GM23338 (cell line): ENCODE measurements around the gene ABR. TPM values are rescaled to one million over a fixed set of nuclear protein-coding genes. Genes with fewer than 3 reads are reported as not detected.

ENCODE experiments used
- ATAC-seq: fragments of 200-7000 bp; cut with Tn5 transposase; 3 replicates; pipeline ENCODE4 v1.9.1; 2020
- DNase-seq: peaks from one replicate; pipeline ENCODE4 v3.0.0-alpha.2; 2015; ENCODE audit warnings: low spot score
- H2AFZ ChIP-seq: fragments of 200-600 bp; sonication (generic); 2 replicates; pipeline ENCODE4 v1.8.0; 2016; ENCODE audit warnings: antibody characterized with exemption, mild to moderate bottlenecking, moderate library complexity
- H3F3A ChIP-seq: fragments of 200-600 bp; sonication (generic); replicated peaks from 2 replicates; pipeline ENCODE4 v1.8.0; 2017; ENCODE audit warnings: antibody characterized with exemption, mixed run types, low read depth
- H3K27ac ChIP-seq: fragments of 200-600 bp; sonication (generic); 2 replicates; pipeline ENCODE4 v1.6.1; 2016; ENCODE audit warnings: low read depth
- H3K27me3 ChIP-seq: fragments of 200-600 bp; sonication (generic); 2 replicates; pipeline ENCODE4 v1.8.0; 2016; ENCODE audit warnings: mild to moderate bottlenecking, mixed run types, moderate library complexity; ENCODE audit not compliant: insufficient read depth
- H3K36me3 ChIP-seq: fragments of 200-600 bp; sonication (generic); 2 replicates; pipeline ENCODE4 v1.8.0; 2016; ENCODE audit warnings: mild to moderate bottlenecking; ENCODE audit not compliant: insufficient read depth
- H3K4me1 ChIP-seq: fragments of 200-600 bp; sonication (generic); 2 replicates; pipeline ENCODE4 v1.8.0; 2016; ENCODE audit warnings: mild to moderate bottlenecking, moderate library complexity; ENCODE audit not compliant: insufficient read depth
- H3K4me2 ChIP-seq: fragments of 200-600 bp; sonication (generic); 2 replicates; pipeline ENCODE4 v1.7.1; 2017; ENCODE audit warnings: mixed run types
- H3K4me3 ChIP-seq: fragments of 200-600 bp; sonication (generic); 2 replicates; pipeline ENCODE4 v1.6.1; 2016; ENCODE audit warnings: mixed run types
- H3K79me2 ChIP-seq: fragments of 200-600 bp; sonication (generic); replicated peaks from 2 replicates; pipeline ENCODE4 v1.8.0; 2017; ENCODE audit warnings: mild to moderate bottlenecking; ENCODE audit not compliant: insufficient read depth
- H3K9me2 ChIP-seq: fragments of 200-600 bp; sonication (generic); 2 replicates; pipeline ENCODE4 v1.8.0; 2017; ENCODE audit not compliant: insufficient read depth
- H4K20me1 ChIP-seq: fragments of 200-600 bp; sonication (generic); replicated peaks from 2 replicates; pipeline ENCODE4 v1.8.0; 2017; ENCODE audit warnings: mild to moderate bottlenecking; ENCODE audit not compliant: insufficient read depth
- H3K27ac Mint-ChIP-seq: 2 replicates; pipeline ENCODE4 v1.8.0; 2020; ENCODE audit warnings: inconsistent platforms, mild to moderate bottlenecking, moderate library complexity, mixed read lengths
- H3K27me3 Mint-ChIP-seq: 3 replicates; pipeline ENCODE4 v1.8.0; 2022; ENCODE audit warnings: low read depth, mild to moderate bottlenecking, moderate library complexity, mixed read lengths, inconsistent platforms; ENCODE audit not compliant: insufficient read depth, poor library complexity
- H3K36me3 Mint-ChIP-seq: 3 replicates; pipeline ENCODE4 v1.8.0; 2021; ENCODE audit warnings: low read depth, mild to moderate bottlenecking, inconsistent platforms, moderate library complexity, mixed read lengths
- H3K4me1 Mint-ChIP-seq: 3 replicates; pipeline ENCODE4 v1.8.0; 2020; ENCODE audit warnings: mild to moderate bottlenecking, inconsistent platforms, mixed read lengths
- H3K4me3 Mint-ChIP-seq: 3 replicates; pipeline ENCODE4 v1.8.0; 2021; ENCODE audit warnings: moderate library complexity, mild to moderate bottlenecking, inconsistent platforms, mixed read lengths
- H3K9me3 Mint-ChIP-seq: 3 replicates; pipeline ENCODE4 v1.8.0; 2020; ENCODE audit warnings: moderate library complexity, mild to moderate bottlenecking, inconsistent platforms, mixed read lengths
- CREB1 ChIP-seq: fragments of 250-450 bp; sonication (Bioruptor Pico); IDR thresholded peaks from 2 replicates; pipeline ENCODE4 v1.5.0; 2020; ENCODE audit warnings: low read depth, mild to moderate bottlenecking, moderate library complexity
- EZH2 ChIP-seq: fragments of 200-600 bp; sonication (generic); IDR thresholded peaks from one replicate; pipeline ENCODE4 v1.8.0; 2017; ENCODE audit warnings: antibody characterized with exemption, mild to moderate bottlenecking, low read depth; ENCODE audit not compliant: unreplicated experiment
- EZH2phosphoT487 ChIP-seq: fragments of 200-600 bp; sonication (generic); IDR thresholded peaks from one replicate; pipeline ENCODE4 v1.8.1; 2018; ENCODE audit warnings: antibody characterized with exemption; ENCODE audit not compliant: unreplicated experiment
- JUNB ChIP-seq: IDR thresholded peaks from one replicate; pipeline ENCODE4 v1.6.1; 2016; ENCODE audit warnings: antibody characterized with exemption; ENCODE audit not compliant: unreplicated experiment
- NANOG ChIP-seq: IDR thresholded peaks from 2 replicates; pipeline ENCODE4 v1.6.1; 2016; ENCODE audit warnings: antibody characterized with exemption, borderline replicate concordance
- POLR2AphosphoS5 ChIP-seq: IDR thresholded peaks from 2 replicates; pipeline ENCODE4 v1.6.1; 2016; ENCODE audit warnings: antibody characterized with exemption, low read depth
- REST ChIP-seq: IDR thresholded peaks from one replicate; pipeline ENCODE4 v1.6.1; 2018; ENCODE audit warnings: antibody characterized with exemption; ENCODE audit not compliant: unreplicated experiment
- STAT1 ChIP-seq: IDR thresholded peaks from one replicate; pipeline ENCODE4 v1.6.1; 2016; ENCODE audit warnings: antibody characterized with exemption; ENCODE audit not compliant: unreplicated experiment
- ZNF114 ChIP-seq: fragments of 250-450 bp; sonication (Bioruptor Pico); IDR thresholded peaks from 2 replicates; pipeline ENCODE4 v1.5.0; 2020; ENCODE audit warnings: mild to moderate bottlenecking, moderate library complexity
- ZNF331 ChIP-seq: fragments of 250-450 bp; sonication (Bioruptor Pico); IDR thresholded peaks from 2 replicates; pipeline ENCODE4 v1.5.0; 2020; ENCODE audit warnings: low read depth, mild to moderate bottlenecking, moderate library complexity
- polyA plus RNA-seq: library from polyadenylated mRNA; unstranded; fragments of >200 nt; fragmentation: Nextera tagmentation; extraction: Ambion mirVana; gene quantifications from 2 replicates; pipeline ENCODE4 v1.2.1, GENCODE V29; 2016
- total RNA-seq: library from RNA; depleted of rRNA; stranded (reverse); fragments of >200 nt; shearing (Covaris generic); gene quantifications from 2 replicates; pipeline ENCODE4 v1.2.3, GENCODE V29; 2014
- TF ChIP-seq, protein P1 (sequence below): IDR thresholded peaks from 2 replicates; pipeline ENCODE4 v1.6.1; 2016; ENCODE audit warnings: antibody characterized with exemption
- TF ChIP-seq, protein P2 (sequence below), 2 experiments: fragments of 200-600 bp in 1 of 2; sonication (generic) in 1 of 2; conservative IDR thresholded peaks; 2 replicates each; pipeline versions ENCODE4 v1.5.1 to v1.6.1; 2016 to 2017; ENCODE audit warnings: antibody characterized with exemption in 2 of 2, low read depth in 2 of 2, mild to moderate bottlenecking in 2 of 2, moderate library complexity in 1 of 2
- TF ChIP-seq, protein P3 (sequence below): fragments of 250-450 bp; sonication (Bioruptor Pico); IDR thresholded peaks from 2 replicates; pipeline ENCODE4 v1.5.0; 2020; ENCODE audit warnings: mild to moderate bottlenecking, moderate library complexity

ABR gene
- total and polyA plus RNA-seq, 2 experiments from 2014 or later = 15.0 to 27.7 TPM

DNA sequence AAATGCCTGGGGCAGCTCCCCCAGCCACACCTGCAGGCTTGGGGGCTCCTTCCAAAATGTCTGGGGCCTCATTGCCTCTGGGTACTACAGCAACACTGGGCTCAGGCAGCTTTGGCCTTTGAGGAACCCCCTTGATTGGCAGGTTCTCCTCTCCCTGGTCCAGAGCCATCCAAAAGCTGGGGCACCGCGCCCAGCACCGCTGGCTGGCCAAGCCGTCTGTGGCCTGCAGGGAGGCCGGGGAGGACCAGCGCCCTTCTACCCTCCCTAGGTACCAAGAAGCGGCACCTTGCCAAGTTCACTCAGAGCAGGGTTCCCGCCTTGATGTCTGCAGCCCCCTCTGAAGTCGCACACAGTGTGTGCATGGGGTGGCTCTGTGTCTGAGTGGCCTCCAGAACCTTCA is 152.7 kb downstream of the ABR start:
- Histone ChIP-seq H3K4me3 (no peak overlapping the region), H3K27me3 (no peaks in the 10 kb centered on the region), H3K9me2 (no peaks in the 10 kb centered on the region), H4K20me1 (no peaks in the 10 kb centered on the region; the same call in 1 of the 2 replicates), H3K4me1 (no peaks in the 10 kb centered on the region), H3K27ac (no peak overlapping the region), H3F3A (no peaks in the 10 kb centered on the region), H3K4me2 (no peak overlapping the region), H3K36me3 (no peaks in the 10 kb centered on the region), H3K79me2 (no peaks in the 10 kb centered on the region), H2AFZ (no peak overlapping the region)
- no peak for TF ChIP-seq EZH2phosphoT487
- no peak for TF ChIP-seq ZNF331 (CRISPR knock-in tag)
- no peak for TF ChIP-seq POLR2AphosphoS5
- TF ChIP-seq, protein P1, sequence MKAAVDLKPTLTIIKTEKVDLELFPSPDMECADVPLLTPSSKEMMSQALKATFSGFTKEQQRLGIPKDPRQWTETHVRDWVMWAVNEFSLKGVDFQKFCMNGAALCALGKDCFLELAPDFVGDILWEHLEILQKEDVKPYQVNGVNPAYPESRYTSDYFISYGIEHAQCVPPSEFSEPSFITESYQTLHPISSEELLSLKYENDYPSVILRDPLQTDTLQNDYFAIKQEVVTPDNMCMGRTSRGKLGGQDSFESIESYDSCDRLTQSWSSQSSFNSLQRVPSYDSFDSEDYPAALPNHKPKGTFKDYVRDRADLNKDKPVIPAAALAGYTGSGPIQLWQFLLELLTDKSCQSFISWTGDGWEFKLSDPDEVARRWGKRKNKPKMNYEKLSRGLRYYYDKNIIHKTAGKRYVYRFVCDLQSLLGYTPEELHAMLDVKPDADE = no peak
- TF ChIP-seq, protein P2, sequence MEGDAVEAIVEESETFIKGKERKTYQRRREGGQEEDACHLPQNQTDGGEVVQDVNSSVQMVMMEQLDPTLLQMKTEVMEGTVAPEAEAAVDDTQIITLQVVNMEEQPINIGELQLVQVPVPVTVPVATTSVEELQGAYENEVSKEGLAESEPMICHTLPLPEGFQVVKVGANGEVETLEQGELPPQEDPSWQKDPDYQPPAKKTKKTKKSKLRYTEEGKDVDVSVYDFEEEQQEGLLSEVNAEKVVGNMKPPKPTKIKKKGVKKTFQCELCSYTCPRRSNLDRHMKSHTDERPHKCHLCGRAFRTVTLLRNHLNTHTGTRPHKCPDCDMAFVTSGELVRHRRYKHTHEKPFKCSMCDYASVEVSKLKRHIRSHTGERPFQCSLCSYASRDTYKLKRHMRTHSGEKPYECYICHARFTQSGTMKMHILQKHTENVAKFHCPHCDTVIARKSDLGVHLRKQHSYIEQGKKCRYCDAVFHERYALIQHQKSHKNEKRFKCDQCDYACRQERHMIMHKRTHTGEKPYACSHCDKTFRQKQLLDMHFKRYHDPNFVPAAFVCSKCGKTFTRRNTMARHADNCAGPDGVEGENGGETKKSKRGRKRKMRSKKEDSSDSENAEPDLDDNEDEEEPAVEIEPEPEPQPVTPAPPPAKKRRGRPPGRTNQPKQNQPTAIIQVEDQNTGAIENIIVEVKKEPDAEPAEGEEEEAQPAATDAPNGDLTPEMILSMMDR (conservative IDR thresholded peaks at IDR 0.05; ENCODE audit: low read depth in 2 of 2) = no peak
- no peak for TF ChIP-seq STAT1
- TF ChIP-seq EZH2 = no peak
- no peak for TF ChIP-seq NANOG
- no peak for TF ChIP-seq CREB1 (CRISPR knock-in tag)
- TF ChIP-seq JUNB = no peak
- TF ChIP-seq, protein P3, sequence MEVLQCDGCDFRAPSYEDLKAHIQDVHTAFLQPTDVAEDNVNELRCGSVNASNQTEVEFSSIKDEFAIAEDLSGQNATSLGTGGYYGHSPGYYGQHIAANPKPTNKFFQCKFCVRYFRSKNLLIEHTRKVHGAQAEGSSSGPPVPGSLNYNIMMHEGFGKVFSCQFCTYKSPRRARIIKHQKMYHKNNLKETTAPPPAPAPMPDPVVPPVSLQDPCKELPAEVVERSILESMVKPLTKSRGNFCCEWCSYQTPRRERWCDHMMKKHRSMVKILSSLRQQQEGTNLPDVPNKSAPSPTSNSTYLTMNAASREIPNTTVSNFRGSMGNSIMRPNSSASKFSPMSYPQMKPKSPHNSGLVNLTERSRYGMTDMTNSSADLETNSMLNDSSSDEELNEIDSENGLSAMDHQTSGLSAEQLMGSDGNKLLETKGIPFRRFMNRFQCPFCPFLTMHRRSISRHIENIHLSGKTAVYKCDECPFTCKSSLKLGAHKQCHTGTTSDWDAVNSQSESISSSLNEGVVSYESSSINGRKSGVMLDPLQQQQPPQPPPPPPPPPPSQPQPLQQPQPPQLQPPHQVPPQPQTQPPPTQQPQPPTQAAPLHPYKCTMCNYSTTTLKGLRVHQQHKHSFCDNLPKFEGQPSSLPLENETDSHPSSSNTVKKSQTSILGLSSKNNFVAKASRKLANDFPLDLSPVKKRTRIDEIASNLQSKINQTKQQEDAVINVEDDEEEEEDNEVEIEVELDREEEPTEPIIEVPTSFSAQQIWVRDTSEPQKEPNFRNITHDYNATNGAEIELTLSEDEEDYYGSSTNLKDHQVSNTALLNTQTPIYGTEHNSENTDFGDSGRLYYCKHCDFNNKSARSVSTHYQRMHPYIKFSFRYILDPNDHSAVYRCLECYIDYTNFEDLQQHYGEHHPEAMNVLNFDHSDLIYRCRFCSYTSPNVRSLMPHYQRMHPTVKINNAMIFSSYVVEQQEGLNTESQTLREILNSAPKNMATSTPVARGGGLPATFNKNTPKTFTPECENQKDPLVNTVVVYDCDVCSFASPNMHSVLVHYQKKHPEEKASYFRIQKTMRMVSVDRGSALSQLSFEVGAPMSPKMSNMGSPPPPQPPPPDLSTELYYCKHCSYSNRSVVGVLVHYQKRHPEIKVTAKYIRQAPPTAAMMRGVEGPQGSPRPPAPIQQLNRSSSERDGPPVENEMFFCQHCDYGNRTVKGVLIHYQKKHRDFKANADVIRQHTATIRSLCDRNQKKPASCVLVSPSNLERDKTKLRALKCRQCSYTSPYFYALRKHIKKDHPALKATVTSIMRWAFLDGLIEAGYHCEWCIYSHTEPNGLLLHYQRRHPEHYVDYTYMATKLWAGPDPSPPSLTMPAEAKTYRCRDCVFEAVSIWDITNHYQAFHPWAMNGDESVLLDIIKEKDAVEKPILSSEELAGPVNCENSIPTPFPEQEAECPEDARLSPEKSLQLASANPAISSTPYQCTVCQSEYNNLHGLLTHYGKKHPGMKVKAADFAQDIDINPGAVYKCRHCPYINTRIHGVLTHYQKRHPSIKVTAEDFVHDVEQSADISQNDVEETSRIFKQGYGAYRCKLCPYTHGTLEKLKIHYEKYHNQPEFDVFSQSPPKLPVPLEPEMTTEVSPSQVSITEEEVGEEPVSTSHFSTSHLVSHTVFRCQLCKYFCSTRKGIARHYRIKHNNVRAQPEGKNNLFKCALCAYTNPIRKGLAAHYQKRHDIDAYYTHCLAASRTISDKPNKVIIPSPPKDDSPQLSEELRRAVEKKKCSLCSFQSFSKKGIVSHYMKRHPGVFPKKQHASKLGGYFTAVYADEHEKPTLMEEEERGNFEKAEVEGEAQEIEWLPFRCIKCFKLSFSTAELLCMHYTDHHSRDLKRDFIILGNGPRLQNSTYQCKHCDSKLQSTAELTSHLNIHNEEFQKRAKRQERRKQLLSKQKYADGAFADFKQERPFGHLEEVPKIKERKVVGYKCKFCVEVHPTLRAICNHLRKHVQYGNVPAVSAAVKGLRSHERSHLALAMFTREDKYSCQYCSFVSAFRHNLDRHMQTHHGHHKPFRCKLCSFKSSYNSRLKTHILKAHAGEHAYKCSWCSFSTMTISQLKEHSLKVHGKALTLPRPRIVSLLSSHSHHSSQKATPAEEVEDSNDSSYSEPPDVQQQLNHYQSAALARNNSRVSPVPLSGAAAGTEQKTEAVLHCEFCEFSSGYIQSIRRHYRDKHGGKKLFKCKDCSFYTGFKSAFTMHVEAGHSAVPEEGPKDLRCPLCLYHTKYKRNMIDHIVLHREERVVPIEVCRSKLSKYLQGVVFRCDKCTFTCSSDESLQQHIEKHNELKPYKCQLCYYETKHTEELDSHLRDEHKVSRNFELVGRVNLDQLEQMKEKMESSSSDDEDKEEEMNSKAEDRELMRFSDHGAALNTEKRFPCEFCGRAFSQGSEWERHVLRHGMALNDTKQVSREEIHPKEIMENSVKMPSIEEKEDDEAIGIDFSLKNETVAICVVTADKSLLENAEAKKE (CRISPR knock-in tag) = no peak
- TF ChIP-seq ZNF114 (CRISPR knock-in tag) = no peak
- TF ChIP-seq REST = no peak
- Mint-ChIP-seq H3K36me3 (no peaks in the 10 kb centered on the region), H3K9me3 (no peaks in the 10 kb centered on the region), H3K4me1 (peaks cover 3% of the 10 kb centered on the region; the same call in 1 of the 3 replicates), H3K27me3 (peaks cover 9% of the 10 kb centered on the region), H3K4me3 (no peak overlapping the region), H3K27ac (no peak overlapping the region)
- no peak for DNase-seq
- no peak for ATAC-seq
